ENCODE measurements around the gene TNNT3.

Gene TNNT3

DNA sequence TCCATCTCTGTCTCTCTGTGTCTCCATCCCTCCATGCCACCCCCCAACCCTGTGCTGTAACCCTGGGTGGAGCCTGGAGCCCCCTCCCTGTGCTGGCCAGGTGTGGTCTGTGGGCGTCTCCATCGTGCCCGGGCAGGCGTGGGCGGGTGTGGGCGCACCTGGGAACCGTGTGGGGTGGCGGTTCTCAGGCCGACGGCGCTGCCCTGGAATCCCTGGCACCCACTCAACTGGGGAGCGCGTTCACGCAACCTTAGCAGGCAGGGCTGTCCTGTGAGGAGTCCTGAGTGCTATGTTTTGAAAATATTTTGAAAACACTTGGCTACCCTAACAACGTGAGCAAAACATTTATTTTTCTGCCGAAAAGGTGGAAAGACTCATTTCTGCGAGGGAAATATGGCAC, 4.7 kb downstream of the TNNT3 start:
- no peak for DNase-seq

- no peak for DNase-seq
Measured at GRCh38 chr11:1924646-1925372, 5.3 kb downstream of the TNNT3 start.

DNA sequence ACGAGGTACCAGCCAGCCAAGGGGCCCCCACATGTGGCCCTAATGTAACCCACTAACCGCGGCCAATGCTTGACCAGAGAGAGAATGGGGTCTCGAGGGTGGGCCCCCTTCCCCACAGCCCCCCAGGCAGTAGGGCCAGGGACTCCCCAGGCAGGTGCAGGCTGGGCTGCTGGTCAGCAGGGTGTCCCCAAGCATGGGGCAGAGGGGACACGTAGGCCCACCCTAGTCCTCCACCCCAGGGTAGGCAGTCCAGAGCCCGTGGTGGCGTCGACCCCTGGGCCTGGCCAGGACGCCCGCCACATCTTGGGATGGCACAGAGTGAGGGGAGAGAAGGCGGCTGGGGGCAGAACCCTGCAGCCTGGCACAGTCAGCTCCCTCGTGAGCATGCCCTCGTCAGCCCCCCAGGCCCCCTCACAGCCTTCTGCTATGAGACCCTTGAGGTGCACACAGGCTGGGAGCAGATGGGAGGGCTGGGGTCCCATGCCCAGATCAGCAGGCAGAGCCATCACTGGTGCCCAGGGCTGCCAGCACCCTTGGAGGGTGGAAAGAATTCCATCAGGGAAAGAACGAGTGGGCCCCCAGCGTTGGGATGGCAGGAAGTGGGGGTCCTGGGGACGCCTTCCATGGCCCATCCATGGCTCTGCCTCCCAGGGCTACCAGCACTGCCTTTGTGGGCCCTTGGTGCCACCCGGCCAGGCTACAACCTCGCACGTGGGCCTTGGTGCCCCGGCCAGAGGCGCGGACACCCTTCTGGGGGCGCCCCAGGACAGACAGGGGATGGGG, 6.1 kb downstream of the TNNT3 start:
- no peak for DNase-seq

- DNase-seq, result no peak
Measured at GRCh38 chr11:1926156-1927025, 6.9 kb downstream of the TNNT3 start.

GRCh38 chr11:1927026-1927847, 7.7 kb downstream of the TNNT3 start:
- DNase-seq, result no peak

GRCh38 chr11:1927848-1928469, 8.5 kb downstream of the TNNT3 start:
- no peak for DNase-seq

- no peak for DNase-seq
Measured at GRCh38 chr11:1928470-1928890, 9.0 kb downstream of the TNNT3 start.

GRCh38 chr11:1928891-1929541, 9.5 kb downstream of the TNNT3 start:
- DNase-seq, result no peak

DNA sequence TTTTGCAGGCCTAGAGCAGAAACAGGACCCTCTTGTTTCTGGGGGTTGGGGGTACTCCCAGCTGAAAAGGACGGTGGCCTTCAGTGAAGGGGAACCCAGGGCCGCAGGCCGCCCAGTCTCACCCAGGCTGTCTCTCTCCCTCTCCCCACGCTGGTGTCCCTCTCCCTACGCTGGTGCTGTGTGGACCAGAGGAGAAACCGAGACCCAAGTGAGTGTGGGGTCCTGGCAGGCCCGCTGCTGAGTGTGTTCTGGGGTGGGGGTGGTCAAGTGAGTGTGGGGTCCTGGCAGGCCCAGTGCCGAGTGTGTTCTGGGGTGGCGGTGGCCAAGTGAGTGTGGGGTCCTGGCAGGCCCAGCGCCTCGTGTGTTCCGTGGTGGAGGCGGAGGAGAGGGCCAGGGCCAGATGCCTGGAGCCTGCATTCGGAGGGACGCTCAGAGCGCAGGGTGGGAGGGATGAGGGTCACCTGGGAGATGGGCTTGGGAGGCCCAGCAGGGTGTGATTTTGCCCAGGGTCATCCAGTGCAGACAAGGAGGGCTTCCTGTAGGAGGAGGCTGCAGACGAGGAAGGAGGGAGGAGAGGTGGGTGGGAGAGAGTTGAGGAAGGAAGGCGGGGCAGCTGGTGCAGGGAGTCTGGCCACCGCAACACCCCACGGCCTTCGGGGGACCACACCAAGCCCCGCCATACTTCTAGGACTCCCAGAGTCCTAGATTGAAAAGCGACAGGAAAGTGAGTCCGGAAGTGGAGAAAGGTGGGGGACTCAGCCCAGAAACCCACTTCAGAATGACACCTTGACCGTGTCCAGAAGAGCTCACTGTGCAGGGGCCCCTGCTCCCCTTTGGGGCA, 10.3 kb downstream of the TNNT3 start:
- no peak for DNase-seq

GRCh38 chr11:1930462-1930830, 10.9 kb downstream of the TNNT3 start:
- no peak for DNase-seq

DNA sequence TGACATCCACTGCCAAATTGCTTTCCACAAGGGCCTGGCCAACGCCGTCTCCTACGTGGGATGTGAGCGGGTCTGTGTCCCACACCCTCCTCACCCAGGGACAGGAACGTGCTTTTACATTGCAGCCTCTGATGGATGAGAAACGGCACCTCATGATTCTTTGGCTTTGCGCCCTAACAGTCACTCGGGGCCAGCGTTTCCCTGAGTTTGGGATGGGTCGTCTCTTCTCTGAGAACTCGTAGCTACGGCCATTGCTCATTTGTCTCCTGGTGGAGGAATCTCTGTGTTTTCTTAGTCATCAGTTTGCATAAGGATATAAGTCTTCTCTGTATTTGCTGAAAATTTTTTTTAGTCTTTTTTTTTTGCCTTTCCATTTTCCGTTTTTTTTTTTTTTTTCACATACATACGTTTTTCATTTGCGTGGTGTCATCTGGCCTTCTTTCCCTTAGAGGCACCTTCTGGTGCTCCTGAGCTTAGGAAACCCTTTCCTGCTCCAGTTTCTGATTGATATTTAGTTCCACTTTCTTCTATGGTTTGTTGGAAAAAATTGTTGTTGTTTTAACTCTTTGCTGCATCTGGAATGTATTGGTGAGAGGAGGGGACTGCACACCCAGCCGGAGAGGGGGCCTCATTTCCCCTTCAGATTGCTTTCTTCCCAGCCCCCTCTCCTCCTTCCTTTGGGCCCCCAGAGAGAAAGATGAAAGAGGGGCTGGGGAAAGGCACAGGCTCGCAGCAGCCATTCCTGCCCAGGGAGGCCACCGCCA, 12.0 kb downstream of the TNNT3 start:
- DNase-seq, result no peak

GRCh38 chr11:1932105-1932480, 12.6 kb downstream of the TNNT3 start:
- no peak for DNase-seq

DNA sequence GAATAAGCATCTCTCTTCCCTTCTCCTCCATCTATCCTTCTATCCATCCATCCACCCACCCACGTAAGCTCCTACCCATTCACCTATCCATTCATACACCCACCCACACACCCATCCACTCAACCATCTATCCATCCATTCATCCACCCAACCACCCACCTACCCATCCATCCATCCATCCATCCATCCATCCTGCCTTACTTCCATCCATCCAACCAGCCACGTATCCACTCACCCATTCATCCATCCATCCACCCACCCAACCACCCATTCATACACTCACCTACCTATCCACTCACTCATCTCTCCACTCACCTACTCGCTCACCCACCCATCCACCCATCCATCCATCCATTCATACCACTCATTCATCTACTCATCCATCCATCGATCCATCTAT, 13.2 kb downstream of the TNNT3 start:
- no peak for DNase-seq

- no peak for DNase-seq
Measured at GRCh38 chr11:1933416-1934334, 14.2 kb downstream of the TNNT3 start.

GRCh38 chr11:1934335-1935155, 15.0 kb downstream of the TNNT3 start:
- no peak for DNase-seq

GRCh38 chr11:1935156-1936071, 15.9 kb downstream of the TNNT3 start:
- no peak for DNase-seq
